ENCODE results near the gene C20orf96.
A peak's percentile ranks its signal among the peaks of the same experiment; 100 is the strongest.

DNA sequence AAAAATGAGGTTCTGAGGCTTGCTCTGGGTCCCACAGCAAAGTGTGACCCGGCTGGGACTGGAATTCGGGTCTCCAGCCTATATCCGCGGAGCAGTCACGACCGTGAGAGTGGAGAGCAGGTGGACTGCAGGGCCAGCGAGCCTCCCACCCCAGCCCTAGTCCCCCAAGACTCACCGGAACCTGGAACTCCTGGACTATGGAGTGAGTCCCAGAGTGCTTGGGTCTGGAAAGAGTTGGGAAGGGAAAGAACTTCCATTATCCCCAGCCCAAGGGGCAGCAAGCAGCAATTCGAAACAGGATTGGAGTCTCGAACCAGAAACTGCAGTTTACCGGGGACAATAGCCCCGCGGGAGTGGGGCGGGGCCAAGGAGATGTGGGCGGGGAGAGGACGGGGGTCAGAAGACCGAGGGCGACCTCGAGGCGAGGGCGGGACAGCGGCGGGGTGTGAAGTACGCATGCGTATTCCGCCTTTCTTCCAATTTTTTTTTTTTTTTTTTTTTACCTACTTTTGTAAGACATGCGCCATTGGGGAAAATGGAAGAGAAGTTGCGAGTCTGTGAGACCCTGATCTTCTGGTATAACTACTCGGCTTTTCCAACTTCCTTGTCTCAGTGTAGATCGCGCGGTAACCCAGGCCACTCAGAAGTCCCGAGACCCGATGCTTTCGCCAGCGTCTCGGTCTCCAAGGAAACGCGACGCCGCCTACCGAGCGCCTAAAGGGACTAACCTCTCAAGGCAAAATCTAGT is at the start of gene C20orf96:
- TF ChIP-seq GATA2 (IDR thresholded peaks at IDR 0.05; ENCODE audit: low read depth, low read length) (peak; percentile 27; the same call in 1 of the 2 replicates), GATA3 (IDR thresholded peaks at IDR 0.05; ENCODE audit: low read depth, low read length) (no peak)

Measured in SH-SY5Y (cell line).